ENCODE results near the gene SMG6. TPM values are rescaled to one million over a fixed set of nuclear protein-coding genes. Genes with fewer than 3 reads are reported as not detected.

SMG6 gene
- total and polyA plus RNA-seq, 2 donors (not counting 3 experiments of a cell fraction or from before 2014, with no cell fraction given): 40.1 to 42.2 TPM

GRCh38 chr17:2023692-2024571 is 279.7 kb downstream of the SMG6 start:
- Histone ChIP-seq H3K36me3 (ENCODE audit: control insufficient read depth in 2 of 2, extremely low read depth in 1 of 2, insufficient read depth in 2 of 2, low read length in 2 of 2) (no peaks in the 10 kb centered on the region), H3K79me2 (ENCODE audit: control insufficient read depth, insufficient read depth, low read length) (no peaks in the 10 kb centered on the region), H3K4me2 (ENCODE audit: insufficient read depth, low read length) (peak overlapping the region; percentile 21), H2AFZ (ENCODE audit: low read depth, low read length) (peak overlapping the region; percentile 11), H3K9ac (replicated peaks; ENCODE audit: extremely low read depth, insufficient read depth, low read length) (no peak overlapping the region), H3K27me3 (ENCODE audit: control insufficient read depth in 2 of 2, insufficient read depth in 2 of 2, low read length in 2 of 2) (peaks cover 35 to 43% of the 10 kb centered on the region in 2 experiments), H3K9me3 (replicated peaks; ENCODE audit: control insufficient read depth, insufficient read depth, low read length) (no peaks in the 10 kb centered on the region), H3K4me1 (ENCODE audit: control insufficient read depth, extremely low read depth, insufficient read depth, low read length) (peaks cover 18% of the 10 kb centered on the region), H3K9me1 (replicated peaks; ENCODE audit: control insufficient read depth, extremely low read depth, insufficient read depth, low read length) (no peaks in the 10 kb centered on the region), H3K4me3 (replicated peaks in 1 of 3; ENCODE audit: insufficient read depth in 1 of 3, low read depth in 1 of 3, low read length in 3 of 3) (peak overlapping the region in 1 of 3 experiments; percentile 17), H4K20me1 (replicated peaks; ENCODE audit: control insufficient read depth, extremely low read depth, insufficient read depth, low read length) (no peaks in the 10 kb centered on the region), H3K27ac (ENCODE audit: insufficient read depth, low read depth, low read length) (no peak overlapping the region)
- DNase-seq (ENCODE audit: low read depth, low spot score): no peak
- BruUV-seq (replicated peaks): no TSS peak
- ChIA-PET POLR2A (interaction anchor here (0.6 kb wide), 1 partner anchor 109 kb away, joined by 4 read pairs; no protein-coding TSS in a partner anchor), CTCF (interaction anchor here (1.3 to 9.5 kb wide), 2 partner anchors 58 to 114 kb away, joined by 3 to 270 read pairs; no protein-coding TSS in a partner anchor)
- dilution Hi-C loops (cut with MboI; ENCODE audit: extremely low pct_ligation_motif_present, low sequenced_read_pairs): no loop called here
- FAIRE-seq: no peak
- intact Hi-C loops (cut with micrococcal nuclease): no loop called here
- peak; percentile 54 for TF ChIP-seq EZH2 (IDR thresholded peaks at IDR 0.05; ENCODE audit: borderline replicate concordance, low read depth, low read length, severe bottlenecking)
- TF ChIP-seq POLR2AphosphoS5 (IDR thresholded peaks at IDR 0.05; ENCODE audit: insufficient read depth, low read depth, low read length): no peak

- no peak overlapping the region for H2AFZ ChIP-seq (ENCODE audit: low read depth, low read length)
- FAIRE-seq (no peak), DNase-seq (ENCODE audit: low read depth, low spot score) (no peak)
- no TSS peak for BruUV-seq (replicated peaks)
- no peak overlapping the region for H3K4me3 ChIP-seq (replicated peaks in 1 of 3; ENCODE audit: insufficient read depth in 1 of 3, low read depth in 1 of 3, low read length in 3 of 3)
- intact Hi-C loops (cut with micrococcal nuclease): no loop called here
- H3K27ac ChIP-seq (ENCODE audit: insufficient read depth, low read depth, low read length): no peak overlapping the region
- no peak overlapping the region for H3K4me2 ChIP-seq (ENCODE audit: insufficient read depth, low read length)
- dilution Hi-C loops (cut with MboI; ENCODE audit: extremely low pct_ligation_motif_present, low sequenced_read_pairs): no loop called here
- TF ChIP-seq POLR2AphosphoS5 (IDR thresholded peaks at IDR 0.05; ENCODE audit: insufficient read depth, low read depth, low read length): no peak
- TF ChIP-seq CTCF (IDR thresholded peaks at IDR 0.05; ENCODE audit: extremely low read depth in 1 of 2, insufficient read depth in 1 of 2, low read depth in 1 of 2, low read length in 2 of 2): no peak
- no peak for TF ChIP-seq JUN (IDR thresholded peaks at IDR 0.05; ENCODE audit: borderline replicate concordance, insufficient read depth, insufficient read length, low read depth)
- no peak for TF ChIP-seq FOS (IDR thresholded peaks at IDR 0.05; ENCODE audit: borderline replicate concordance, insufficient read depth, low read length)
- TF ChIP-seq MYC (IDR thresholded peaks at IDR 0.05; ENCODE audit: low read depth, low read length): no peak
- no peak for TF ChIP-seq EZH2 (IDR thresholded peaks at IDR 0.05; ENCODE audit: borderline replicate concordance, low read depth, low read length, severe bottlenecking)
- H4K20me1 ChIP-seq (replicated peaks; ENCODE audit: control insufficient read depth, extremely low read depth, insufficient read depth, low read length): no peaks in the 10 kb centered on the region
- CTCF ChIA-PET: interaction anchor here (9.5 kb wide), 1 partner anchor 113 kb away, joined by 270 read pairs; no protein-coding TSS in a partner anchor
- H3K4me1 ChIP-seq (ENCODE audit: control insufficient read depth, extremely low read depth, insufficient read depth, low read length): peaks cover 18% of the 10 kb centered on the region
- H3K36me3 ChIP-seq (ENCODE audit: control insufficient read depth in 2 of 2, extremely low read depth in 1 of 2, insufficient read depth in 2 of 2, low read length in 2 of 2): no peaks in the 10 kb centered on the region
- H3K27me3 ChIP-seq (ENCODE audit: control insufficient read depth in 2 of 2, insufficient read depth in 2 of 2, low read length in 2 of 2): peaks cover 35 to 38% of the 10 kb centered on the region in 2 experiments
- no peak overlapping the region for H3K9ac ChIP-seq (replicated peaks; ENCODE audit: extremely low read depth, insufficient read depth, low read length)
- POLR2A ChIA-PET: interaction anchor here (0.6 kb wide), 1 partner anchor 109 kb away, joined by 4 read pairs; no protein-coding TSS in a partner anchor
- H3K79me2 ChIP-seq (ENCODE audit: control insufficient read depth, insufficient read depth, low read length): no peaks in the 10 kb centered on the region
- H3K9me1 ChIP-seq (replicated peaks; ENCODE audit: control insufficient read depth, extremely low read depth, insufficient read depth, low read length): no peaks in the 10 kb centered on the region
- no peaks in the 10 kb centered on the region for H3K9me3 ChIP-seq (replicated peaks; ENCODE audit: control insufficient read depth, insufficient read depth, low read length)
Measured at GRCh38 chr17:2023256-2023655, 280.3 kb downstream of the SMG6 start.
